ENCODE measurements around the gene OVCH2.
"Not testable (repeated sequence)": the region's sequence is repeated elsewhere in the genome, so short reads cannot be mapped to it uniquely, and the experiment has no call there.

The OVCH2 gene

DNA sequence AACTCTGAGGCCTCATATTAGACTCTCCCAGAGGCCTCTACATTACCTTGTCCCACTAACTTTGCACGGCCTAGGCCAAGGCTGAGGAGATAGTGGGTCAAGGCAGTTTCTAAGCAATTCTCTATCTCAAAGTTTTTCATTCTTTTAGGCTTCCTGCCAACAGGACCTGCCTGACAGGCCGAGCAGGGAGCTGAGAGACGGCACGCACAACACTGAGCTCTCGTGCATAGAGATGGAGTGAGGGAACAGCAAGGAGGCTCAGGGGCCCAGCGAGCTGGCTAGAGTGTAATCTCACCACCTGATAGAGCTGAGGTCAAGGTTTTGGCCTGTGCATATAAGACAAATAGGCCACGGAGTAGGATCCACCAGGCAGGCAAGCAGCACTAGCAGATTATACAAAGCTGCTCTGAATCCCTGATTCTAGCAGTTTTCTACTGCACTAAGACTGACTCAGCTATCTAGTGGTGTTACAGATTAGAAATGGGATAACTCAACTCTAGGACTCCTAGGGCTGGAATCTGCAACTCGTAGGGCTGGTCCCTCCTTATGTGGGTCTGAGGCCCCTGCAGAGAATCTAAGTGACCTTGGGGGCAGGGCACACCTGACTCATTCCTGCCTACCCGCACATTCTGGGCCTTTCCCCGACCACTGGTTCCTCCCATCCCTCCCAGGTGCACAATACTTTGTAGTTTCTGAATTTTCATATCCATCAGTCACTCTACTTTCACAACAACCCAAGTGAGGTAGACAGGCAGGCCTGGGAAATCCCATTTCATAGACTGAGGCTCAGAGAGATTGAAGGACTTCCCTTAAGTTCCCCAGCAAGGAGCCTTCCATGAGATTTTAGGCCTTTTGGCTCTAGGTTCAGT, 34.7 kb downstream of the OVCH2 start:
- DNase-seq (ENCODE audit: low read depth in 2 of 3, low spot score in 1 of 3) = peak in 1 of 3 donors; percentile 41

DNA sequence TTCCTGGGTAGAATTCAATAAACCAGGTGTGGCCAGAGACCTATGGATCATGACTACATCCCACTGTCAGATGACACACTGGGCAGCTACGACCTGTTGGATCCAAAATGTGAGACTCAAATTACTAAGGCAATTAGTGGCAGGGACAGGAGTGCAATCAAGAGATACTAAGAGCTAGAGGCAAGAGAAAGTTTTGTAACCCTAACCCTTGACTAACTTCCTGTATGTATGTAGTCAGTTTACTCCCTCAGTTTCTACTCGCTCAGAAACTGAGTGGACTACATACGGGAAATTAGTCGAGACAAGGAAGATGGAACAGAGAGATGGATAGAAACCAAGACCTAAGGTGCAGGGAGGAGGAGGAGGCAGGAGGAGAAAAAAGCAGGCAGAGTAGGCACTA, 35.6 kb downstream of the OVCH2 start:
- DNase-seq (ENCODE audit: low read depth in 2 of 3, low spot score in 1 of 3) = no peak

DNA sequence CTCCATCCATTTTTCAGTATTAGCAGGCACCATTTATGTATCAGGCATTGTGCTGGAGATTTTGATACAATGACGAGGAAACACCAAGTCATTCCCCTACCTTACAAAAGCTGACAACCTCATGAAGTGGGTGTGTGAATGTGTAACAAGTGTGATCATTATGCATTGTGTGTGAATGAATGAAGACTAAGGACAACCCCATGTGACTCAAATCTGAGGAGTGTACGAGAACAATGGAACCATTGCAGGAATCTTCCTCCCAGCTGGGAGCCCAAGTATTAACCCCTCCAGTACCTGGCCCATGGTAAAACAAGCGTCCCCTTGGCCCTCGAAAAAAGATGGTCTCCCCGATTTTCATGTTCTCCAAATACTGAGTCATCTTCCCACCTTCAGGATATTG, 37.4 kb downstream of the OVCH2 start:
- DNase-seq (ENCODE audit: low read depth in 2 of 3, low spot score in 1 of 3) = no peak

DNA sequence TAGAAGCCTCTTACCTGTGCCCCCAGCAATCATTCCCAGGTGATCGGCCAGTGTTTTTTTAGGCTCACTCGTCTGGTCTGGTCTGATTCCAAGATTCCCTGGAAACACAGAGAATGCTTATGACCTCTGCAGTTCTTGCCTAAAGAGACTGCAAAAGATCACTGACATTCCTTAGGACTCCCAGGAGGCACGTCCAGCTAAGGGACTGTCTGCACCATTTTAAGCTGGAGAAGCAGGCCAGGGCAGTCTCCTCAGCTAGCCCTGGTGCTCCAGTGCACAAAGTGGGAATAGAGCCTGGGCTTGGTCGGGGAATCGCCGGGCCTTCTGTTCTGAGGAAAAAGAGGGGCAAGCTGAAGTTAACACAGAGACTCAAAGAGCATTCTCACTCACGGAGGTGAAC, 37.8 kb downstream of the OVCH2 start:
- no peak for DNase-seq (ENCODE audit: low read depth in 2 of 3, low spot score in 1 of 3)

DNA sequence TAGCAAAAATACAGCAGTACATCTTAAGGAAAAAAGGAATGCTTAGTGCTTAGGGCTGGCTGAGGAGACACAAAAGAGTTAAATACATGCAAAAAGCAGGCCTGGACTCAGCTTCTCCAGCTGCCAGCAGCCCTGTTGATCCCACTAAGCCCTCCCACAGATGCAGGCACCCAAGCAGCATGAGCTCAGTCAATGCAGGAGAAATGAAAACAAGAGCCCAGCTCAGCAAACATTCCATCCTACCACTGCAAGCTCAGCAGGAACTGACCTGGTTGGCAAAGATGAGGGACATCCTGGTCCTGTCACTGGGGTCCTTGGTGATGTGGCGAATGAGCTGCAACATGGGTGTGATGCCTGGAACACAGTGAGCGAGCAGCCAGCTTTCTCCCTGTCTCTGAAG, 38.8 kb downstream of the OVCH2 start:
- DNase-seq (ENCODE audit: low read depth in 2 of 3, low spot score in 1 of 3) = no peak

DNA sequence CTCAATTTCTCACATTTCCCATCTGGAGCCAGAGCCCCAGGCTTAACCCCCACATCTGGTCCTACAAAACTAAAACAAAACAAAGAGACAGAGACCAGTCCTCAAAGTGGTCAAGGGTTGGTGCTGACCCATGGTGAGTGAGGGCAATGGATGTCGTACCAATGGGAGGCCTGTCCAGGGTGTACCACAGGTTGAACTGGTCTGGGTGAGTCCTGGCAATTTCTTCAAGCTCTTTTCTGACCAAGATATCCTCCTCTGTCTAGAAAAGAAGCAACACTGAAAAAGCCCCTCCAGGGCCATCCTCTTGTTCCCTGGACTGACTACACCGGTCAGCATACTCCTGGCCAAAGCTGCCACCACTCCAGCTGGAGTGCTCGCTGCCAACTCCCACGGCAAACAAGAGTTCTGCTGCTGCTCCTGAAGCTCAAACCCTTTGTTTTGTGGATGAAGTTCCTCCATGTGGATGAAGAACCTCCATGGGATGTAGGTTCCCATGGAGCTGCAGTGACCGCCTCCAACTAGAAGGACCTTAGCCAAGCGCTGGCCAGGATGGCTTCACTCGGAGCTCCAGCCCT, 39.9 kb downstream of the OVCH2 start:
- no peak for DNase-seq (ENCODE audit: low read depth in 2 of 3, low spot score in 1 of 3)

DNA sequence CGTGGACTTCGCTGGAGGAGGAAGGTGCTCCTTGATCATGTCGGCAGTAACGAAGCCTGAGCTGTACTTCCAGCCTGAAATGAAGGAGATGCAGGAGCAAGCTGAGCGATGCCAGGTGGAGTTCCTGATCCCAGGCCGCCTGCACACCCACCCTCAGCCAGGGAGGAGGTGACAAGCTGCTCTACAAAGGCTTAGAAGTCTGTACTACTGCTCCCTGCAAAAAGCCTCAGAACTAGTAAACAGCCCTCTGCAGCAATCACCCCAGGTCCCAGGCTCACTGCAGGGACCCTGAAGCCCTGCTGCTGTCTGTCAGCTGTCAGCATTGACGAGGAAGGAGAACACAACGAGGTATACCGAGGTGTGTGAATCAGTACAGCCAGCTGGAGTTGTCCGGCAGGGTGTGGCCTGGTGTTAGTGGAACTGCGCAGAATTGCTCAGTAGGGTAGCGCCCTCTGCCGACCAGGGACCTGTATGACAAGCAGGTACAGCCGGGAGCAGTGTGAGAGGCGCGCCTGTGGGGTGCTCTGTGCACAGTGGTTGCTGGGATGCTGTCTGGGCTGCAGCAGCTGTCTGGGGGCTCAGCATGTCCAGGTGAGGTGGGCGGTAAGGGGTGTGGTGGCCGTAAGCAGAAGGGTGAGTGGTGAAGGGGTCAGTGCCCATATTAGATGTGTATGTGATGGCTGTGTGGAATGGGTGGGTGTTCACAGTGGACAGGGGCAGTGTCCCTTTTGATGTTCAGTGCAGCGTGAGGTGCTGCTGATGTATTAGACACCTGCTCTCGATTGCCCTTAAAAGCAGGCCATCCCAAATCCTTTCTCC, 40.6 kb downstream of the OVCH2 start:
- DNase-seq (ENCODE audit: low read depth in 2 of 3, low spot score in 1 of 3) = peak; percentile 63 to 73 (median 71)

DNA sequence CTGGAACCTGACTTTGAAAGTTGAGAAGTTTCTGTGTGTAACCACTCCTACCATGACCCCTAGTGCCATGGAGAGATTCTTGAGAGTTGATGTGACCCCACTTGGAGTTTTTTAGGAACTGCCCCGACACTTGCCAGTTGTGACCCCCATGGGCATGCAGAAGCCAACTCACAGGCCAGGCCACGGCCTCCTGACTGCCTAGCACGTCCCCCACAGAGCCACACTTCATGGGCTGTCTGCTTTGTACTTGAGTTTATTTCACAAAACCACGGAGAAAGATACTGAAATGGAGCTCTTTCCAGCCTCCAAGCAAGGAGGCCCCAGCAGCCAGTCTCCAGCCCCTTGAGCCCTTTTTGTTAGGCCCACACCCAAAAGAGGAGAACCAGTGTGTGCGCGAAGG, 41.4 kb downstream of the OVCH2 start:
- no peak for DNase-seq (ENCODE audit: low read depth in 2 of 3, low spot score in 1 of 3)

DNA sequence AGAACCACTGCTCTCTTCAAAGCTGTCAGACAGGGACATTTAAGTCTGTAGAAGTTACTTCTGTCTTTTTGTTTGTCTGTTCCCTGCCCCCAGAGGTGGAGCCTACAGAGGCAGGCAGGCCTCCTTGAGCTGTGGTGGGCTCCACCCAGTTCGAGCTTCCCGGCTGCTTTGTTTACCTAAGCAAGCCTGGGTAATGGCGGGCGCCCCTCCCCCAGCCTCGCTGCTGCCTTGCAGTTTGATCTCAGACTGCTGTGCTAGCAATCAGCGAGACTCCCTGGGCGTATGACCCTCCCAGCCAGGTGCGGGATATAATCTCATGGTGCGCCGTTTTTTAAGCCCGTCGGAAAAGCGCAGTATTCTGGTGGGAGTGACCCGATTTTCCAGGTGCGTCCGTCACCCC, 42.7 kb downstream of the OVCH2 start:
- DNase-seq (ENCODE audit: low read depth in 2 of 3, low spot score in 1 of 3) = not testable (repeated sequence)

DNA sequence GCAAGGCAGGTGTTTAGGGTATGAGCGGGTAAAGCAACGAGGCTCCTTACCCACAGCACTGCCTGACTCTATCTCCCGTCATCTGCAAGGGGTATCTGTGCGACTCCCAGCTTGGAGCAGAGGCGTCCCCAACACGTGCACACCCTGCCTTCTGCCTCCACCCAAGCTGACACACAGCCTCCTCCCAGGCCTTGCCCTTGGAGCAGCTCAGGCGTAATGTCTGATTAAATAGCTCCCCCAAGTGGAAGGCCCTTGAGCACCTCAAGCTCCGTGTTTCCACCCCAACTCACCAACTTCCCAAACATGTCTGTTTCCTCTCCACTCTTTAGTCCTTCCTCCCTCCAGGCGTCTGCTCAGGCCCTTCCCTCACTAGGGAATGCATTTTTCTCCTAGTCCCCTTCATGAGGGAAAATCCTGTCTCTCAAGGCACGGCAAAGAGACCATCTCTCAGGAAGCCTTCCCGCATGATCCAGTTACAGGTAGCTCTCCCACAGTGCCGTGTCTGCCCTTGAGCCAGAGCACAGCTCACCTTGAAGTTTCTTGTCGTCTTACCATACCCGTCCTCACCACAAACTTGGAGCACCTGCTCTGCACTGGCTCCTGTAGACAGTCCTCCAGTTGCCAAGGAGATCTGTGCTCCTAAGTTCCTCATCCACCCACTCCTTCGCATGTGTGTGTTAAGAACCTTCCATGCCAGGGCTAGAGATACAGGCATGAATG, 48.8 kb downstream of the OVCH2 start:
- DNase-seq (ENCODE audit: low read depth in 2 of 3, low spot score in 1 of 3) = no peak

DNA sequence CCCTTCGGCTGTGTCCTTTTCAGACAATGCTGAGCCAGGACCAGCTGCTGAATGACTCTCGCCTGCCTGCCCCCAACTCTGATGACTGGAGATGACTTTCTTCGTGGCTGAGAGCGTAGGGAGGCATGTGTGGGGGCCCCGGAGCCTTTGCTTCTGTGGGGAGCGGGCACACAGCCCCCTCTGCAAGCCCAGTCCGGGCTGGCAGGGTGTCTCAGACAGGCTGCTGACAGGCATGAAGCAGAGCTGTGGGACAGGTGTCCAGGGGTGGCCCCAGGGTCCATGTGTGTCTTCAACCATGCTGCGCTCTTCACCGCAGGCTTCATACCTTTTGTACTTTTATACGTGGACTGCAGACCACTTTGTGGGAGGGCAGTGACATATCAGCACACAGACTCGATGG, 49.6 kb downstream of the OVCH2 start:
- no peak for DNase-seq (ENCODE audit: low read depth in 2 of 3, low spot score in 1 of 3)

DNA sequence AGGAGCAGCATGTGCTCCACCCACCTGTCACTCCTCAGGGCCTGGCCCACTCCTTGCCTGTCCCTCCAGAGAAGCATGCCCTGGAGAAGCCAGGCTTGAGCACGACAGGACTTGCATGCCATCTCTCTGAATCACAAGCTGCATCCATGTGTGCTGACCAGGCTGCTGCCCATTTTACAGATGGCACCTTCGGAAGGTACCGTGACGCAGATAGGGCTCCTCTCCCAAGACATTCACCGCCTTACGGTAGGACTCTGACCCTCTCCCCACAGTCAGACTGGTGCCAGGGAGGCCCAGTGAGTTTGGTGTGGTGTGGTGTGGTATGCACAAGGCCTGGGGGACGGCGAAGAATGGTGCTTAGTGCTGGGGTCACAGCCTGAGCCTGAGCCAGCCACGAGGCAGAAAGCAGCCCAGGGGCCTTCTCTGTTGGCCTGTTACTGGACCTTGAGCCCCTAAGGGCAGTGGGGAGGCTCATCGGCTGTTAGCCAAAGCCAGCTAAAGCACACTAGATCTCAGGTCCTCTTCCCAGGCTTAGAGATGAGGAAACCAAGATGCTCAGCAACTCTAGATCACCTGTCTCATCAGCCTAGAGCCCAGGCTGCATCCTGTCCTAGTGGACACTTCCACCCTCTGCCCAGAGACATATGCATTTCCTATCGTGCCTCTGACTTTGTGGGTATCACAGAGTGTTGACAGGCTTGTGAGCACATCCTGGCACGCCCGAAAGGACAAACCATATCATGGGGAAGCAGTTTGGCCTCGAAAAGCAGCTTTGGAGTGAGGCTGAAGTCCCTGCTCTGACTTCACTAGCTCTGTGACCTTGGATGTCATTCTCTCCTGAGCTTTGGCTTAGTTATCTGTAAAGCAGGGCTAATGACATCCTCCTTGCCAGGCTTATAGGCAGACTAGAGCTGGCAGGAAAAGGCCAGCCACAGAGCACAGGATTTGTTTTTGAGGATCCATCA, 50.7 kb downstream of the OVCH2 start:
- DNase-seq (ENCODE audit: low read depth in 2 of 3, low spot score in 1 of 3) = no peak

DNA sequence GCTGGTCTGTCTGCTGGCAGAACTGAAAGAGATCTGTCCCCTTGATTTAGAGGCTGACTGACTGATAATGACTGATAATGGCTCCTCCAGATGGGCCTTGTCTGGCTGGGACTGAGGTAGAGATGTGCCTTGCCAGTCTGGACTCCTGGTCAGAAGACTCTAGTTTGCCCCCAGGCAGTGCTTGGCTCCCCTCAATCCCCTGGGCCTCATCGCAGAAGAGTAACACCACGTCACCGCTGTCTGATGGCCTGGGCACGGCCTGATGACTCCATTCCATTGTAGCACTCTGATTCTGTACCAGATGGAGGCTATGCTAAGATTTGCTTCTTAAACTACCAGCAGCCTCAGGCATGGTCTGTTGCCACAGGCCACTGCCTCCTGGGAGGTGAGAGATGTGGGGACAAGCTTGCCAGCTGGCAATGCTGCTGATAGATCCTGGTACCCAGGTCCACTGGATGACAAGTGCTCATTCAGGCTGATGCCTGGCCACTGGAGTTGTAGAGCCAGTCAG, 52.0 kb downstream of the OVCH2 start:
- DNase-seq (ENCODE audit: low read depth in 2 of 3, low spot score in 1 of 3) = no peak

DNA sequence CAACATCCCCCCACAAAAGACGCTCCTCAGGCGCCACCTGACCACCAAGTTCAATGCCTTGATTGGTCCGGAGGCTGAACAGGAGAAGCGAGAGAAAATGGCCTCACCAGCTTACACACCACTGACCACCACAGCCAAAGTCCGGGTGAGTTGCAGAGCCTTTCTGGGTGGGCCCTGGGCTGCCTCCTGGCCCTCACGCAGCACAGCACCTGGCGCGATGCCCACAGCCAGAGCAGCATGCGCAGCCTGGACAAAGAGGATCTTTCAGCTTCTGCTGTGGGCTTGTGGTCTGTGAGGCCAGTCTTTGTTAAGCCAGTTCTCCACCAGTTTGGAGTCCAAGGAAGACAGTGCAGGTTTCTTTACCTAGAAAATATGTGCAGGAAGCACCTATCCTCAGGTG, 54.6 kb downstream of the OVCH2 start:
- DNase-seq (ENCODE audit: low read depth in 2 of 3, low spot score in 1 of 3) = no peak

DNA sequence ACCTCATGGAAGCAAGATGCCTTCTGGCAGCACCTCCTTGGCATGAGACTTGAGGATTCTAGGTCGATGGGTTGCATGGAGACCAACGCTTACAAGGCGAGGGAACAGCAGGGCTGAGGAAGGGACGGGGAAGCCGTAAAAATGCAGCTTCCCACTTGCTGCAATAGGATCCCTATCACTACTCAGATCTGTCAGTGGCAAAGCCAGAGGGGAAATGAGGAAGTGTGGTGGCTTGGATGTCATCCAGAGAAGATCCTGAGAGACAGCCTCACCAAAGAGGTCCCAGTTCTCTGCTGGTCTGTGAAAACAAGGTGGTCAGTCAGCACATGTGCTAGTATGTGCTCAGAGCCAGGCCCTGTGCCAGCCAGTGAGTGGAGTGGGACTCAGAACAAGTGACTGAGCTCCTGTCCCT, 55.1 kb downstream of the OVCH2 start:
- no peak for DNase-seq (ENCODE audit: low read depth in 2 of 3, low spot score in 1 of 3)

DNA sequence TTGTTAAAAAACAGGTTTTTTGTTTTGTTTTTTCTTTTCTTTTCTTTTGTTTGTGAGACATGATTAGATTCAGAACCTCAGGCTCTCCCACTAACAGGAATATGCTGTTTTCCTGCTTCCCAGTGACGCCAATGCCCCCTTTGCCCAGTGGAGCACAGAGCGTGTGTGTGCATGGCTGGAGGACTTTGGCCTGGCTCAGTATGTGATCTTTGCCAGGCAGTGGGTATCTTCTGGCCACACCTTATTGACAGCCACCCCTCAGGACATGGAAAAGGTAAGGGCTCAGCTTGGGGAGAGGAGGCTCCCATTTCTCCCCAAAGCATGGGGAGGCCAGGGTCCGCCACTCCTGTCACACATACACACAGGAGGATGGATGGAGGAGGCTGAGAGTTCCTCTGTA, 58.0 kb downstream of the OVCH2 start:
- DNase-seq (ENCODE audit: low read depth in 2 of 3, low spot score in 1 of 3) = no peak

DNA sequence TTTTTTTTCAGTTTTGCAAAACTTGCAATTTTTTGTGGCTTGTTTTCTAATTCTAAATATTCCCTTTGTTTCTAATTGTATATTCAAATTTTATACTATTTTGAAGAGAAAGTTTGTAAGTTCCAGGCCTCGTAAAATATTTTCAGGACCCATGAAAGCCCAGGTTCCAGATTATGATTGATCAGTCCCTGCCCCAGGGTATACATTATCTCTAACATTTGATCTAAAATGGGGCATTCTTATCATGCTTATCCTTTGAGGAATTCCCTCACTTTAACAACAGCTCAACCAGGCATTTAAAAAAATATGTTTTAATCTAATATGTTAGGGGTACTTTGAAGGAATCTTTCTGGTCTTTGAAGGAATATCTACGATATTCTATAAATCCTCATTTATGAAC, 59.4 kb downstream of the OVCH2 start:
- no peak for DNase-seq (ENCODE audit: low read depth in 2 of 3, low spot score in 1 of 3)

DNA sequence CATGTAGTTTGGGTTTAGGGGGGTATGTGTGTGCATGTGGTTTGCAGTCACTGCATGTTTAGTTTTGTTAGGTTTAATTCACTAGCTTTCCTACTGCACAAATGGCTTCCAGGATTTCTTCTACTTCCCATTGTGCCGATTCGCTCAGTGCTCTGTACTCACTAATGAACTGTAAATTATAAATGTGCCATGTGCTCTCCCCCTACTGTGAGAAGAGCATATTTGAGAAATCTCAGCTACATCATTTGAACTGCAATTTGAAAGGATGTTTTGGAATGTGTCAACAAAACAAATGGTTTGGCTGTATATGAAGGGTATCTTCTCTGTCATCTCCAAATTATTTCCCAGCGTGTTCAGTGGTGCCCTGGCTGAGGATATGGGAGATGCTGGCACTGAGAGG, 61.1 kb downstream of the OVCH2 start:
- DNase-seq (ENCODE audit: low read depth in 2 of 3, low spot score in 1 of 3) = no peak

DNA sequence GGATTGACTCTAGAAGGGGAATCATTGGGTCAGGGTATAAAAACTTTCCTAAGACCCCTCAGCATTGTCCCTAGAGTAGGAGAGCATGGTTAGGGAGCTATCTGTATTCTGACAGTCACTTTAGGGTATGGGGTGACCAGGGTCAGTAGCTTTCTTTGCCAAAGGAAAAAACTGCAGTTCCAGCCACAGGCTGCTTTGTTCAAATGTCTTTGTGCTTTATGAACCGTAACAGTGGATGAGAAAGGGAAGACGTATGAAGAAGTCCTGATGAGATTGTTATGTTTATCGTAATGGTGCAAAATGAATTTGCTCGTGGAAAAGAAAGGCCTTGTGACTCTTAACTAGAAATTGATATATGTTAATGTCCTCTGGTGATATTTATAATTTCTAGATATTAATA, 63.0 kb downstream of the OVCH2 start:
- no peak for DNase-seq (ENCODE audit: low read depth in 2 of 3, low spot score in 1 of 3)

DNA sequence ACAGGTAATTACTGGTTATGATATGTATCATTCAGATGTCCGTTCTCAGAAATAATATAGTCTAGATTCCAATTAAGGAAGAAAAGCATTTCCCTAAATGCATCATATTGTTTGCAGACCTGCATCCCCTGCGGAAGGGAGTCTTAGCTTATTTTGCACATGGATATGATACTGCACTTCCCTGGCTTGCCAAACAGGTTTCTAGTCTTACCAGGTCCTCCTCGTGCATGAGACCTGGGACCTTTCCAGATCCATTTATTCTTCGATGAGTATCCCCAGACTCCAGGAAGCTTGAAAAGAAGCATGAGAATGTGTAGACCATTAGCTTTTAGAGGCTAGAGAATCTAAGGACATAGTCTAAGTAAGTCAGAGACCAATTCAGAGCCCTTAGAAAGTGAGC, 63.5 kb downstream of the OVCH2 start:
- DNase-seq (ENCODE audit: low read depth in 2 of 3, low spot score in 1 of 3) = no peak

Measured in stimulated activated CD4-positive, alpha-beta T cell treated with anti-CD3 and anti-CD28 coated beads, Interleukin-12 subunit alpha, Interleukin-12 subunit beta, amount 100 ng/mL, for 48 hours (primary cell).